C4-2B (cell line): ENCODE measurements around the gene TXLNB.

Experiments
- H3K27ac ChIP-seq: fragments of 450-650 bp; 2 replicates; pipeline ENCODE4 v1.5.1; 2017
- CTCF ChIP-seq: fragments of 450-650 bp; conservative IDR thresholded peaks from 2 replicates; pipeline ENCODE4 v1.5.1; 2017; ENCODE audit warnings: mild to moderate bottlenecking
- ZFX ChIP-seq: fragments of 450-650 bp; IDR thresholded peaks from 2 replicates; pipeline ENCODE4 v1.6.1; 2017

Gene TXLNB

DNA sequence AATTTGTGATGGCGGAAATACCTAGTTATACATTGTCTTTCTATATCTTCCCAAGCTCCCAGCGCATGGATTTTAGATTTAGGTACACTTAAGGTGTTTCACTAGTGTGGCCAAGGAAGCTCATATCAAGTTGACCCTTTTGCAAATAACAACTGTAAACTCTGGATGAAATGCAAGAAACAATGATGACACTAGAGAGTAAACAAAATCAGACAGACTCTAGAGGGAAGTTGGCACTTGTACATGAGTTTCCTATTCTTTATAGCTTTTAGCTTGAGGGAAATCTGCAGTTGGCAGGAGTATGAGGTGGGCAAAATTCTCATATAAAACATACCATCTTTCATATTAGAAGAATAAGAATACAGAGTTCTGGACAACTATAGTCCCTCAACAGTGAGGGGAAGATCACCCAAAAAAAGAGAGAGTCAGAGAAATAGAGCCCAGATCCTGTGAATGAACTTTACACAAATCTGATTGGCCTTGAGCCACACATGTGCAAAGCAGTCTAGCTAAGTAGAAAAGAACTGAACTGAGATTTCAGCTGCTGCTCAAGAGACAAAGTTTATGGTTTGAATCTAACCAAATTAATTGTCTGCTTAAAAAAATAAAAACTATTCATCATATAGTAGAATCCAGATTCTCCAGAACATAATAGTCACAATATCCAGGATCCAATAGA, 26.1 kb downstream of the TXLNB start:
- H3K27ac ChIP-seq: no peak overlapping the region
- TF ChIP-seq ZFX: no peak
- TF ChIP-seq CTCF: no peak

DNA sequence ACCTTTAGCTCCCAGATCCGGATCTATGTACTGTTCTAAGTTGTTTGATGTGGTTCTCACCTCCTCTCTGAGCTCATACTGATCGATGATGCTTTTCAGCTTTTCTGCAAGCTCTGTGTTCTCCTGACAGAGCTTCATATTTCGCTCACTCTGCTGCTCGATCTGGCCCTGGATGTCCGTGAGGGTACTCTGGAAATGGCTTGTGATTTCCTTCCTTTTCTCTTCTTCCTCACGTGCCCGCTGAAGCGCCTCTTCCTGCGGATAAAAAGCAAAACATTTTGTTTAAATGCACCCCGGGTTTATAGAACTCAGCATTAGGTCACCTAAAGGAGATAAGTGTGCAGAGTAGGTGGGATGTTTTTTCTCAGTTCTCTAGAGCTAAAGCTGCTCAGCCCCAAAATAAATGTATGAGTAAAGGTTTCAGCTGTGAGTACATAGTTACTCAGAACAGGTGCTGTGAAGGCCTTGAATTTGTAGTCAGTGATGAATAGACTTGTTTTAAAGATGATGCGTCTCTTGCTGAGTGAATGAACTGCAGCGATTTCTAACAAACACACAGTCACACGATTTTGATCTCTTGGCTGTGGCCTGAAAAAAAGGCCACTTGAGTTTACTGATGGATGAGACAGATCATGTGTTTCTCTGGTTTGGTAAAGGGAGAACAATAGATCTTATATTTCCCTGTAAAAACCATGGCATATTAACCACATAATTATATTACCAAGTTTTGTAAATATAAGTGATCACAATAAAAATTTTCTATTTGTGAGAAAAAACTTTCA, 29.1 kb downstream of the TXLNB start:
- no peak overlapping the region for H3K27ac ChIP-seq
- no peak for TF ChIP-seq CTCF
- no peak for TF ChIP-seq ZFX

DNA sequence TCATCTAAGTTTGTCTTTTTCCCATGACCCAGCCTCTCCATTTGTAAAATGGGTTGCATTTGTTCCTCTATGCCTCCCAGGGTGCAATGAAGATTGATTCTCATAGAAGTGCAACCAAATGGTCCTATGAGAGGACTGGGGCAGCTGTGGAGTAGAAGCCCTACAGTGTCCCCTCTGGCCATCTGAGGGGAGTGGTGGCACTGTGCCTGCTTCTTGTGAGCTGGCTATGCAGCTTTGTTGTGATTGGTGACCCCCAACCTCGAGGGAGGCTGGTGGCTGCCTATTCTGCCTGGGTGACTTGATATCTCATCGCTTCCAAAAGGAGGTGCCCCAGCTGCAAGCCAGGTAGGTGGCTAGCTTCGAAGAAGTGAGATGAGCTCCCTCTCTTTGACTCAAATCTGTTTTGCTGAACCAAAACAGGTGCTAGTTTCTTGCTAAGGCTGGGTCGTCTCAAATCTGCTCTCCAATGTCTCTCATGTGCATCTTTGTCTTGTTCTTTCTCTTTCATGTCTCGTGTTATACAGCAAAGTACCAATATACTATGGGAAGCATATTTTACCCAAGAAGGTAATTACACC, 33.9 kb downstream of the TXLNB start:
- no peak overlapping the region for H3K27ac ChIP-seq
- no peak for TF ChIP-seq ZFX
- TF ChIP-seq CTCF: no peak

- H3K27ac ChIP-seq: no peak overlapping the region
- TF ChIP-seq CTCF (no peak), ZFX (no peak)
Observed at GRCh38 chr6:139257291-139257690, 34.5 kb downstream of the TXLNB start.

DNA sequence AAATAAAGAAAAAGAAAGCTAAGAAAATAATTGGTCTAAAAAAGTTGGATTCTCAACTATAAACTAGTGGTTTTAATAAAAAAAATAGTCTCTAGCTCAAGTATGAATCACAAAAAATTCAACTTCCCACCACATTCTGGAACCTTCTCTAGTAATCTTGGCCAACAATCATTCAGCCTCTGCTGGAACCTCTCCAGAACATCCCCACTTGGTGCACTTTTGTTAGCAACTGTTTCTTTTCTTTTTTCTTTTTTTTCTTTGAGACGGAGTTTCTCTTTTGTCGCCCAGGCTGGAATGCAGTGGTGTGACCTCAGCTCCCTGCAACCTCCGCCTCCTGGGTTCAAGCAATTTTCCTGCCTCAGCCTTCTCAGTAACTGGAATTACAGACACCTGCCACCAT, 35.7 kb downstream of the TXLNB start:
- H3K27ac ChIP-seq: no peak overlapping the region
- TF ChIP-seq ZFX (no peak), CTCF (no peak)

GRCh38 chr6:139254196-139254595, 37.6 kb downstream of the TXLNB start:
- TF ChIP-seq ZFX: no peak
- no peak for TF ChIP-seq CTCF
- H3K27ac ChIP-seq: no peak overlapping the region

GRCh38 chr6:139253656-139254055, 38.1 kb downstream of the TXLNB start:
- no peak overlapping the region for H3K27ac ChIP-seq
- TF ChIP-seq ZFX (no peak), CTCF (no peak)
